ENCODE measurements around the gene MEN1.
A peak's percentile ranks its signal among the peaks of the same experiment; 100 is the strongest.

MEN1 gene

DNA sequence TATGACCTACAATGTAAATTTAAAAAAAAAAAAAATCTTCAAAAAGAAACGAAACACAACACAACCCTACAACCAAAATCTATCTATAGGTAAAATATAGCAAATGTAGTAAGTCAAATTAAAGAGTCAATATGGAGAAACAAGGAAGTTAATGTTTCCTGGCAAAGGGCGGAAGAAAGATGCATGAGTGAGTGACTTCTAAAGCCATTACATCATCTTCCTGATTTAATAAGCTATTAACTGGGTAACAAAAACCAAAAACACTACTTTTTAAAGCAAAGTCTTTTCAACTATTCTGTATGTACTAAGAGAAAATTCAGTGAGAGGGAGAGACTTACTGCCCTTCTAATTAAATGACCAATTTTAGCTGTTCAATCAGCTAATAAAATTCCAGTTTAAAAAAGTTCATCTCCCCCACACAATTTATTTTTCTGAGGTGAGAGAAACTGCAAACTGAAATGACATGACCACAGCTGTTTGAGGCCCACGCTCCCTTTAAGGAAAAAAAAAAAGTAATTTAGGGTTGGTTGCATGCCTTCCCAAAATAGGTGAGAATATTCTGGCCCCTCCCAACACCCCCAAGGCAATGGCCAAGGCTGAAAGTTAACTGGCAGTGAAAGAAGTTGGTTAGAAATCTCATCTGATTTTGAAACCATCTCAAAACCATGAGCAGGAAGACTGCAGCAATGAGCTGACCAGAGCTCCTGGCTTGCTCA lies 37.9 kb downstream of the MEN1 start:
- H3K9me2 ChIP-seq (replicated peaks; ENCODE audit: insufficient read depth, low read length): no peaks in the 10 kb centered on the region
- H3F3A ChIP-seq (ENCODE audit: insufficient read depth, low read length): peaks cover 28% of the 10 kb centered on the region
- H3K9ac ChIP-seq (ENCODE audit: low read length): no peak overlapping the region
- no peaks in the 10 kb centered on the region for H3K9me3 ChIP-seq (replicated peaks; ENCODE audit: insufficient read depth, low read length)
- H3K4me2 ChIP-seq (ENCODE audit: low read depth, low read length): no peak overlapping the region
- H2AFZ ChIP-seq (ENCODE audit: low read length): no peak overlapping the region
- H3K79me2 ChIP-seq (ENCODE audit: low read length): peaks cover 98% of the 10 kb centered on the region
- no peaks in the 10 kb centered on the region for H3K27me3 ChIP-seq (replicated peaks; ENCODE audit: insufficient read depth, low read length)
- peaks cover 63% of the 10 kb centered on the region for H4K20me1 ChIP-seq (ENCODE audit: insufficient read depth, low read length)
- peak; percentile 18 for DNase-seq
- H3K36me3 ChIP-seq (replicated peaks; ENCODE audit: insufficient read depth, low read length): peaks cover 62% of the 10 kb centered on the region
- H3K4me3 ChIP-seq (ENCODE audit: low read length): no peak overlapping the region
- peak overlapping the region; percentile 32; the same call in 1 of the 2 replicates for H3K27ac ChIP-seq (ENCODE audit: low read length)
- H3K4me1 ChIP-seq (ENCODE audit: low read length): peaks cover 39% of the 10 kb centered on the region
- TF ChIP-seq EZH2phosphoT487 (IDR thresholded peaks at IDR 0.05; ENCODE audit: low read length): no peak
- TF ChIP-seq, protein P1, sequence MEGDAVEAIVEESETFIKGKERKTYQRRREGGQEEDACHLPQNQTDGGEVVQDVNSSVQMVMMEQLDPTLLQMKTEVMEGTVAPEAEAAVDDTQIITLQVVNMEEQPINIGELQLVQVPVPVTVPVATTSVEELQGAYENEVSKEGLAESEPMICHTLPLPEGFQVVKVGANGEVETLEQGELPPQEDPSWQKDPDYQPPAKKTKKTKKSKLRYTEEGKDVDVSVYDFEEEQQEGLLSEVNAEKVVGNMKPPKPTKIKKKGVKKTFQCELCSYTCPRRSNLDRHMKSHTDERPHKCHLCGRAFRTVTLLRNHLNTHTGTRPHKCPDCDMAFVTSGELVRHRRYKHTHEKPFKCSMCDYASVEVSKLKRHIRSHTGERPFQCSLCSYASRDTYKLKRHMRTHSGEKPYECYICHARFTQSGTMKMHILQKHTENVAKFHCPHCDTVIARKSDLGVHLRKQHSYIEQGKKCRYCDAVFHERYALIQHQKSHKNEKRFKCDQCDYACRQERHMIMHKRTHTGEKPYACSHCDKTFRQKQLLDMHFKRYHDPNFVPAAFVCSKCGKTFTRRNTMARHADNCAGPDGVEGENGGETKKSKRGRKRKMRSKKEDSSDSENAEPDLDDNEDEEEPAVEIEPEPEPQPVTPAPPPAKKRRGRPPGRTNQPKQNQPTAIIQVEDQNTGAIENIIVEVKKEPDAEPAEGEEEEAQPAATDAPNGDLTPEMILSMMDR (IDR thresholded peaks at IDR 0.05; ENCODE audit: low read length): no peak
- no peak for TF ChIP-seq EZH2 (optimal IDR thresholded peaks at IDR 0.05; ENCODE audit: low read depth, low read length)

DNA sequence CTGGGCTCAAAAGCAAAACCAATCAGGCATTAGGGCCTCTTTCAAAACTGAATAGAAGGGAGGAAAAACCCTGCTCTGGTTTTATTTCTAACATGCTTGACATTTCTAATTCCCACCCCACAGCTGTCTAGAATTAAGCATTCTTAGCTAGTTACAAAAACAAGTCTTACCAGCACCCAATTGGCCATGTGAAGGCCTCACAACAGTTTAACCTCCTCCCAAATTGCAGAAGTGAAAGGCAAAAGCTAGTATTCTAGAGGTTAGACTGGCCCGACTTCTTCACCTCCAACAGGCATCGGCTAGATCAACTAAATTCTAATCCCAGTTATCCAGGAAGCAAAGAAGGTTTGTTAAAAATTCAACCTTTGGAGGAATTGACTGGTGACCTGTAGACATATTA lies 38.5 kb downstream of the MEN1 start:
- H3K27ac ChIP-seq (ENCODE audit: low read length): no peak overlapping the region
- no peak overlapping the region for H3K4me2 ChIP-seq (ENCODE audit: low read depth, low read length)

DNA sequence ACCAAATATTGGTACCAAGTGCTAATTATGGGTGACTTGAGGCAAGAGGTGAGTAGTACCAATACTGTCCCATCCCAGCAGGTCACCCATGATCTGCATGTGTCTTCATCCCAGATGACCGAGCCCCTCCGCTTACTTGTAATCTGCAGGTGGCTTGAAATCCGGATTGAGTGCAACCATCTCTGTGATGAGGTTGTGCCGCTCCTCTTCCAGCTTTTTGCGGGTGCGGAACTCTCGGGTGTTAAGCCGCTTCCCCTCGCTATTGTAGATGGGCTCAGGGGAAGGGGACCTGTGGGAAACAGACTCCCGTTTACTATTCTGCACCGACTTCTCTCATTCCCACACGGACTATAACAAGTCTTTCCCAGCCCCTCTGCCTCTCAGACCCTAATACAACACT lies 40.2 kb downstream of the MEN1 start:
- H3K27ac ChIP-seq (ENCODE audit: low read length): no peak overlapping the region
- H3K27me3 ChIP-seq (replicated peaks; ENCODE audit: insufficient read depth, low read length): no peaks in the 10 kb centered on the region
- no peak for TF ChIP-seq EZH2 (optimal IDR thresholded peaks at IDR 0.05; ENCODE audit: low read depth, low read length)
- no peak for TF ChIP-seq EZH2phosphoT487 (IDR thresholded peaks at IDR 0.05; ENCODE audit: low read length)
- TF ChIP-seq, protein P1 (IDR thresholded peaks at IDR 0.05; ENCODE audit: low read length): no peak
- peaks cover 21% of the 10 kb centered on the region for H3K4me1 ChIP-seq (ENCODE audit: low read length)
- H3K79me2 ChIP-seq (ENCODE audit: low read length): peaks cover 84% of the 10 kb centered on the region
- no peak overlapping the region for H3K4me2 ChIP-seq (ENCODE audit: low read depth, low read length)
- no peaks in the 10 kb centered on the region for H3K9me2 ChIP-seq (replicated peaks; ENCODE audit: insufficient read depth, low read length)
- peaks cover 63% of the 10 kb centered on the region for H3K36me3 ChIP-seq (replicated peaks; ENCODE audit: insufficient read depth, low read length)
- no peak for DNase-seq
- no peak overlapping the region for H3K4me3 ChIP-seq (ENCODE audit: low read length)
- H3F3A ChIP-seq (ENCODE audit: insufficient read depth, low read length): peaks cover 25% of the 10 kb centered on the region
- H3K9ac ChIP-seq (ENCODE audit: low read length): no peak overlapping the region
- H3K9me3 ChIP-seq (replicated peaks; ENCODE audit: insufficient read depth, low read length): no peaks in the 10 kb centered on the region
- peaks cover 45% of the 10 kb centered on the region for H4K20me1 ChIP-seq (ENCODE audit: insufficient read depth, low read length)
- no peak overlapping the region for H2AFZ ChIP-seq (ENCODE audit: low read length)

More for the DNA sequence above, 38.5 kb downstream of the MEN1 start:
- TF ChIP-seq EZH2phosphoT487 (IDR thresholded peaks at IDR 0.05; ENCODE audit: low read length) (no peak), EZH2 (optimal IDR thresholded peaks at IDR 0.05; ENCODE audit: low read depth, low read length) (no peak)
- TF ChIP-seq, protein P1 (IDR thresholded peaks at IDR 0.05; ENCODE audit: low read length): no peak
- Histone ChIP-seq H3K9me3 (replicated peaks; ENCODE audit: insufficient read depth, low read length) (no peaks in the 10 kb centered on the region), H3K79me2 (ENCODE audit: low read length) (peaks cover 98% of the 10 kb centered on the region), H3K9me2 (replicated peaks; ENCODE audit: insufficient read depth, low read length) (no peaks in the 10 kb centered on the region), H3K4me1 (ENCODE audit: low read length) (peaks cover 39% of the 10 kb centered on the region), H3K36me3 (replicated peaks; ENCODE audit: insufficient read depth, low read length) (peaks cover 68% of the 10 kb centered on the region), H3K4me3 (ENCODE audit: low read length) (no peak overlapping the region), H4K20me1 (ENCODE audit: insufficient read depth, low read length) (peaks cover 62% of the 10 kb centered on the region), H3K9ac (ENCODE audit: low read length) (no peak overlapping the region), H3F3A (ENCODE audit: insufficient read depth, low read length) (peaks cover 28% of the 10 kb centered on the region), H2AFZ (ENCODE audit: low read length) (no peak overlapping the region), H3K27me3 (replicated peaks; ENCODE audit: insufficient read depth, low read length) (no peaks in the 10 kb centered on the region)
- DNase-seq: no peak
